ENCODE results near the gene REV3L.

REV3L gene

GRCh38 chr6:111530218-111530617, 47.2 kb upstream of the REV3L start:
- H3K27me3 ChIP-seq (ENCODE audit: insufficient read depth, poor library complexity, severe bottlenecking), result no peaks in the 10 kb centered on the region
- TF ChIP-seq, protein P1, sequence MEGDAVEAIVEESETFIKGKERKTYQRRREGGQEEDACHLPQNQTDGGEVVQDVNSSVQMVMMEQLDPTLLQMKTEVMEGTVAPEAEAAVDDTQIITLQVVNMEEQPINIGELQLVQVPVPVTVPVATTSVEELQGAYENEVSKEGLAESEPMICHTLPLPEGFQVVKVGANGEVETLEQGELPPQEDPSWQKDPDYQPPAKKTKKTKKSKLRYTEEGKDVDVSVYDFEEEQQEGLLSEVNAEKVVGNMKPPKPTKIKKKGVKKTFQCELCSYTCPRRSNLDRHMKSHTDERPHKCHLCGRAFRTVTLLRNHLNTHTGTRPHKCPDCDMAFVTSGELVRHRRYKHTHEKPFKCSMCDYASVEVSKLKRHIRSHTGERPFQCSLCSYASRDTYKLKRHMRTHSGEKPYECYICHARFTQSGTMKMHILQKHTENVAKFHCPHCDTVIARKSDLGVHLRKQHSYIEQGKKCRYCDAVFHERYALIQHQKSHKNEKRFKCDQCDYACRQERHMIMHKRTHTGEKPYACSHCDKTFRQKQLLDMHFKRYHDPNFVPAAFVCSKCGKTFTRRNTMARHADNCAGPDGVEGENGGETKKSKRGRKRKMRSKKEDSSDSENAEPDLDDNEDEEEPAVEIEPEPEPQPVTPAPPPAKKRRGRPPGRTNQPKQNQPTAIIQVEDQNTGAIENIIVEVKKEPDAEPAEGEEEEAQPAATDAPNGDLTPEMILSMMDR (IDR thresholded peaks at IDR 0.05; ENCODE audit: insufficient read depth, low read length), result no peak
- TF ChIP-seq POLR2AphosphoS5 (IDR thresholded peaks at IDR 0.05; ENCODE audit: low read depth), result no peak
- no peak overlapping the region for H3K27ac ChIP-seq (replicated peaks)
- no peak overlapping the region for H3K4me3 ChIP-seq (replicated peaks; ENCODE audit: insufficient read depth, low read length)
- no peak for DNase-seq (ENCODE audit: low read depth in 1 of 2, low spot score in 1 of 2)

DNA sequence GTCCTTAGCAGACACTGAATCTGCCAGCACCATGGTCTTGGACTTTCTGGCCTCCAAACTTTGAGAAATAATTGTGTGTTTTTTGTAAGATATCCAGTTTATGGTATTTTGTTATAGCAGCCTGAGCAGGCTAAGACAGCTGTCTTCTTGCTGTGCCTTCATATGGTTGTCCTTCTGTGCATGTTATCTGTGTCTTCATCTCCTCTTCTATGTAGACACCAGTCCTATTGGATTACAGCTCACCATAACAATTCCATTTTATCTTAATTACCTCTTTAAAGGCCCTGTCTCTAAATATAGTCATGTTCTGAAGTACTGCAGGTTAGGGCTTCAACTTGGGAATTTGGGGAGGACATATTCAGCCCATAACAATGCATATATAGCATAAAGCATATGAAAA, 44.3 kb upstream of the REV3L start:
- DNase-seq (ENCODE audit: low read depth in 1 of 2, low spot score in 1 of 2), result no peak
- TF ChIP-seq, protein P2, sequence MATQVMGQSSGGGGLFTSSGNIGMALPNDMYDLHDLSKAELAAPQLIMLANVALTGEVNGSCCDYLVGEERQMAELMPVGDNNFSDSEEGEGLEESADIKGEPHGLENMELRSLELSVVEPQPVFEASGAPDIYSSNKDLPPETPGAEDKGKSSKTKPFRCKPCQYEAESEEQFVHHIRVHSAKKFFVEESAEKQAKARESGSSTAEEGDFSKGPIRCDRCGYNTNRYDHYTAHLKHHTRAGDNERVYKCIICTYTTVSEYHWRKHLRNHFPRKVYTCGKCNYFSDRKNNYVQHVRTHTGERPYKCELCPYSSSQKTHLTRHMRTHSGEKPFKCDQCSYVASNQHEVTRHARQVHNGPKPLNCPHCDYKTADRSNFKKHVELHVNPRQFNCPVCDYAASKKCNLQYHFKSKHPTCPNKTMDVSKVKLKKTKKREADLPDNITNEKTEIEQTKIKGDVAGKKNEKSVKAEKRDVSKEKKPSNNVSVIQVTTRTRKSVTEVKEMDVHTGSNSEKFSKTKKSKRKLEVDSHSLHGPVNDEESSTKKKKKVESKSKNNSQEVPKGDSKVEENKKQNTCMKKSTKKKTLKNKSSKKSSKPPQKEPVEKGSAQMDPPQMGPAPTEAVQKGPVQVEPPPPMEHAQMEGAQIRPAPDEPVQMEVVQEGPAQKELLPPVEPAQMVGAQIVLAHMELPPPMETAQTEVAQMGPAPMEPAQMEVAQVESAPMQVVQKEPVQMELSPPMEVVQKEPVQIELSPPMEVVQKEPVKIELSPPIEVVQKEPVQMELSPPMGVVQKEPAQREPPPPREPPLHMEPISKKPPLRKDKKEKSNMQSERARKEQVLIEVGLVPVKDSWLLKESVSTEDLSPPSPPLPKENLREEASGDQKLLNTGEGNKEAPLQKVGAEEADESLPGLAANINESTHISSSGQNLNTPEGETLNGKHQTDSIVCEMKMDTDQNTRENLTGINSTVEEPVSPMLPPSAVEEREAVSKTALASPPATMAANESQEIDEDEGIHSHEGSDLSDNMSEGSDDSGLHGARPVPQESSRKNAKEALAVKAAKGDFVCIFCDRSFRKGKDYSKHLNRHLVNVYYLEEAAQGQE (IDR thresholded peaks at IDR 0.05; ENCODE audit: insufficient replicate concordance, low read depth), result no peak
- TF ChIP-seq, protein P1 (IDR thresholded peaks at IDR 0.05; ENCODE audit: insufficient read depth, low read length), result no peak
- TF ChIP-seq POLR2AphosphoS5 (IDR thresholded peaks at IDR 0.05; ENCODE audit: low read depth) (no peak), GABPA (IDR thresholded peaks at IDR 0.05; ENCODE audit: low read depth) (no peak), SPI1 (IDR thresholded peaks at IDR 0.05; ENCODE audit: borderline replicate concordance, low read depth) (no peak)
- no peaks in the 10 kb centered on the region for H3K27me3 ChIP-seq (ENCODE audit: insufficient read depth, poor library complexity, severe bottlenecking)
- no peak overlapping the region for H3K27ac ChIP-seq (replicated peaks)
- no peak overlapping the region for H3K4me3 ChIP-seq (replicated peaks; ENCODE audit: insufficient read depth, low read length)

- TF ChIP-seq, protein P1 (IDR thresholded peaks at IDR 0.05; ENCODE audit: insufficient read depth, low read length), result no peak
- TF ChIP-seq, protein P2 (IDR thresholded peaks at IDR 0.05; ENCODE audit: insufficient replicate concordance, low read depth), result no peak
- TF ChIP-seq SPI1 (IDR thresholded peaks at IDR 0.05; ENCODE audit: borderline replicate concordance, low read depth), result no peak
- TF ChIP-seq GABPA (IDR thresholded peaks at IDR 0.05; ENCODE audit: low read depth), result no peak
- no peak overlapping the region for H3K27ac ChIP-seq (replicated peaks)
- H3K27me3 ChIP-seq (ENCODE audit: insufficient read depth, poor library complexity, severe bottlenecking), result no peaks in the 10 kb centered on the region
- DNase-seq (ENCODE audit: low read depth in 1 of 2, low spot score in 1 of 2), result no peak
- H3K4me3 ChIP-seq (replicated peaks; ENCODE audit: insufficient read depth, low read length), result no peak overlapping the region
Observed at GRCh38 chr6:111524735-111525134, 41.7 kb upstream of the REV3L start.

GRCh38 chr6:111524252-111524651, 41.2 kb upstream of the REV3L start:
- Histone ChIP-seq H3K4me3 (replicated peaks; ENCODE audit: insufficient read depth, low read length) (no peak overlapping the region), H3K27ac (replicated peaks) (no peak overlapping the region), H3K27me3 (ENCODE audit: insufficient read depth, poor library complexity, severe bottlenecking) (no peaks in the 10 kb centered on the region)
- DNase-seq (ENCODE audit: low read depth in 1 of 2, low spot score in 1 of 2), result no peak
- TF ChIP-seq POLR2AphosphoS5 (IDR thresholded peaks at IDR 0.05; ENCODE audit: low read depth) (no peak), GABPA (IDR thresholded peaks at IDR 0.05; ENCODE audit: low read depth) (no peak), SPI1 (IDR thresholded peaks at IDR 0.05; ENCODE audit: borderline replicate concordance, low read depth) (no peak)
- TF ChIP-seq, protein P2 (IDR thresholded peaks at IDR 0.05; ENCODE audit: insufficient replicate concordance, low read depth), result no peak
- TF ChIP-seq, protein P1 (IDR thresholded peaks at IDR 0.05; ENCODE audit: insufficient read depth, low read length), result no peak

All from HL-60 (cell line).